ENCODE measurements around the gene DGKE.

GRCh38 chr17:56893503-56893902 is 59.6 kb downstream of the DGKE start:
- TF ChIP-seq EZH2 (IDR thresholded peaks at IDR 0.05; ENCODE audit: borderline replicate concordance, low read length) (no peak), CTCF (IDR thresholded peaks at IDR 0.05; ENCODE audit: low read length) (no peak)

Data from OCI-LY1 (cell line).